Activated T-helper 9 cell treated with anti-CD3 and anti-CD28 coated beads, Interleukin-2, amount 50 U/mL, for 16 hours (primary cell): Measurements from ENCODE around the gene PDZD8.
"Not testable (repeated sequence)": the region's sequence is repeated elsewhere in the genome, so short reads cannot be mapped to it uniquely, and the experiment has no call there.

Experiments
- DNase-seq: peaks from one replicate; pipeline ENCODE4 v3.0.0-alpha.2; 2020; ENCODE audit warnings: low read depth

The PDZD8 gene

DNA sequence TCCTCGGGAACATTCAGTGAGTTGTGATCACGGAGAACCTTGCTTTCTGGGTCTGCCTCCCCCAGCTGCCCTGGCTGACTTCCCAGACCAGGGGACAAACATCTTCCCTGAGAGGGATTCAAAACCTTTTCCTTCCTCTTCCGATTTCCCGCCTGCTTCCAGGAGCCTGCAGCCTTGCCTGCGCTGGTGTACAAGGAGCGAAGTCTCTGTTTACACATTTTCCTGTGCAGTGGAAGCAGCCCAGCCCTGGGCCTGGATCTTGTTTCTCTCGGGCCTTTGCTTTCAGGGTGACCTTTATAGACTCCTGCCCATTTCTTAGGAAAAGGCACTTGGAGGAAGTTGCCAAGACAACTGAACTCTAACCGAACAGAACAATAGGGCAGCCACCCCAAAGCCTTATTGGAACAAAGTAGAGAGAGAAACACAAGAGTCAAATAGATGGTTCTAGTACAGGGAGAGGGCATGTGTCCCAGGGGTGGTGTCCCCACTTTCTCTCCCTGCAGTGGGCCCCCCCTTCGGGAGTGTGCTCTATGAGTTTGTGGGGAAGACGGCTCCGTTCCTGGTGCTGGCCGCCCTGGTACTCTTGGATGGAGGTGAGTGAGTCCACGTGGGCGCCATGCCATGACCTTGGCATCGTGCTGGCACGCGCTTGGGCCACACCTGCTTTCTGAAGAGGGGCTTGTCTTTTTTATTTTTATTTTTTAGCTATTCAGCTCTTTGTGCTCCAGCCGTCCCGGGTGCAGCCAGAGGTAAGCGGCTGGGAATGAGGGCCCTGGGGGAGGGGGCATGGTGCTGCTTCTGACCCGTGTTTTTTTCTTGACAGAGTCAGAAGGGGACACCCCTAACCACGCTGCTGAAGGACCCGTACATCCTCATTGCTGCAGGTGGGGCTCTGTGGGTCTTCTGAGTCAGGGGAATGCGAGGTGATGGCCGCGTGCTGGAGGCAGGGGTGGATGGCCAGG lies 120.2 kb downstream of the PDZD8 start:
- no peak for DNase-seq

DNA sequence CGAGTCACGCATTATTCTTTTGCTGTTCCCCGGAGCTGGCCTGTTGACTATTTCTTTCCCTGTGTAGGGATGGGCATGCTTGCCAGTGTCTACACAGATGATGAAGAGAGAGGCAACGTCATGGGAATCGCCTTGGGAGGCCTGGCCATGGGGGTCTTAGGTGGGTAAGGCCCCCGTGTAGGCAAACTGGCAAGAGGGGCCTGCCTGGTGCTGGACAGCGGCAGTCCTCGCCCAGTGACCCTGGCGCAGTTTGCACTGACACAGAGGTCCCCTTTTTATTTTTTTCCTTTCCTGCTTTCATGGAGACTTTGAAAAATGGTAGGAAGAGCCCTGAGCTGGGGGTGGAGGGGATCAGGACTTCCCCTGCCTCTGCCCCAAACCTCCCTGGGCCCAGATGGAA lies 120.9 kb downstream of the PDZD8 start:
- no peak for DNase-seq

DNA sequence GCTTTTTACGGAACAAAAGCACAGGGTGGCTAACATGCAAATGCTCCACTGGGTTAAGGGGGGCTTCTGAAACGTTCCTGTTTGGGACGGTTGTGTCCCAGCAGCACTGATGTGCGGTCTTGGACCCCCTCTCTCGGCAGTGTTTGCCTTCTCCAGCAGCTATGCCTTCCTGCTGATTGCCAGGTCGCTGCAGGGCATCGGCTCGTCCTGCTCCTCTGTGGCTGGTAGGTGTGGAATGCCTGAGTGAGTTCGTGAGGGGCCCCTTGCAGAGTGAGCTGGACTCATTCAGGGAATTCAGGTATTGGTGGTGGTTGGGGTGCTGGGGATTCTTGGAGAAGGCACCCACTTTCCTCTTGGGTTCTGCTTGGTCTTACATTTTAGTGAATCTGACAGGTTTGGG lies 121.3 kb downstream of the PDZD8 start:
- no peak for DNase-seq

DNA sequence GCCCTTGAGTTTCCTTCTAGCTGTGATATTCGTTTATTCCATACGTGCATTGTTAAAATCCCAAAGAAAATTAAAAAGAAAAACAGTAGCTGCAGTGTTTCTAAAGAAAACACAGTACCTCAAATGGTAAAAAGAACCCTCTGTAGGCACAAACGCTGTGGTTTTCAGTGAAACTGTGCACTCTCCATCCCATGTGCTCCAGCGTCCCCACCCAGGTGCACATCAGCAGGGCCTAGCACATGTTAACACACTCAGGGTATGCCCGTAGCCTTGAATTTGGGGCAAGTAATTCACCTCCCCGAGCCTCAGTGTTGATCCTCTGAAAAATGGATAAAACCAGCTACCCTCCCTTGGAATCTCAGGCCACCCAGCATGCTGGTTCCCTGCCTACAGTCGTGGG lies 124.8 kb downstream of the PDZD8 start:
- DNase-seq: no peak

DNA sequence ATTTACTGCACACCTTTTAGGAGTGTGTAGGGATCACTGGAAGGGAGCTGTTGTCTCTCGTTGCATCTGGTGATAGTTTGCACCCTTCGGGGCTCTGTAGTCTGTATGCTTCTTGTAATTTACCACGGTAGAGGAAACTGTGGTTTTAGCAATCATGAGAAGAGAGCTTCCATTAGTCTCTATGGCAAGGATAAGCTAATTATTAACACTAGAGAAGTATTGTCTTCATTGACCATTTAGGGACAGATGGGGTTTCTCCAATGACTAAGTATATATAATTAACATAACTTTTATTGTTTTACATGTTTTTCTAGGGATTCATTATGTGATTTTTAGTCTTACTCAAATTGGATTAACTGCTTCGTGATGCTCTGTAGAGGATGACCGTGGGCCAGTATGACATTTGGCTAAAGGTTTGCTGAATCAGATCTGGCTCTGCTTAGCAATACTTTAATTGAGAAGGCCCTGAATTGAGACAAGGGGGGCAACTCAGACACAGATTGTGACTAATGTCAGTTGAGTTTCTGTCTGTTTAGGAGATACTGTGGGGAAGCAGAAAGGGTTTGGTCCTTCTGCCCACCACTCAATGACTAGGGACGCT lies 125.6 kb downstream of the PDZD8 start:
- no peak for DNase-seq

DNA sequence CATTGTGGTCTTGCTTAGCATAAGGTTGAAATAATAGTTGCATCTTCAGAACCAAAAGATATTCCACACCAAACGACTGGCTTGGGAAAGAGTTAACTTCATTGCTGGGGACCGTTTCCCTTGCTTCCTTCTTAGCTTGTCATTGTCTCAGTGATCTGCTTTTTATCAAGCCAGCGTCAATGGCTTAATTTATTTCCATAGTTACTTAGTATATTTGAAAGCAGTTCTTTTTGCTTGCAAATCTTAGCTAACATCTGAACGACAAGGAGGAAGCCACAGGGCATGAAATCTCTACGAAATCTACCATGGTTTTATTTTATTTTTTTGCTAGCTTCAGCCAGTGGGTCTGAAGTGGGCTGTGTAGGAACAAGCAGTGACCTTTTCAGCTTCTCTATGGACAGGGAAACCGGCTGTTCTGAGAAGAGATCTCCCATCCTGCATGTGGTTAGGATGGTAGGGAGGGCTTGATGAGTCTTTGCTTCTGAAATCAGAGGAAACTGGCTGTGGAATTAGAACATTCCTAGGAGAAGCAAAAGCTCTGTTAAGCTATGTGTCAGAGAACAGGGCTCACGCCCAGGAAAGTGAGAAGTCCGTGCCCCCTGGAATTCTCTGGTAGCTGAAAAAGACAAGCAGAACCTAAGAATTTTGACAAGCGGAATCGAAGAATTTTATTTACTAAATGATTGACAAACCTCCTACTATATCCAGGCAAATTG lies 126.3 kb downstream of the PDZD8 start:
- no peak for DNase-seq

DNA sequence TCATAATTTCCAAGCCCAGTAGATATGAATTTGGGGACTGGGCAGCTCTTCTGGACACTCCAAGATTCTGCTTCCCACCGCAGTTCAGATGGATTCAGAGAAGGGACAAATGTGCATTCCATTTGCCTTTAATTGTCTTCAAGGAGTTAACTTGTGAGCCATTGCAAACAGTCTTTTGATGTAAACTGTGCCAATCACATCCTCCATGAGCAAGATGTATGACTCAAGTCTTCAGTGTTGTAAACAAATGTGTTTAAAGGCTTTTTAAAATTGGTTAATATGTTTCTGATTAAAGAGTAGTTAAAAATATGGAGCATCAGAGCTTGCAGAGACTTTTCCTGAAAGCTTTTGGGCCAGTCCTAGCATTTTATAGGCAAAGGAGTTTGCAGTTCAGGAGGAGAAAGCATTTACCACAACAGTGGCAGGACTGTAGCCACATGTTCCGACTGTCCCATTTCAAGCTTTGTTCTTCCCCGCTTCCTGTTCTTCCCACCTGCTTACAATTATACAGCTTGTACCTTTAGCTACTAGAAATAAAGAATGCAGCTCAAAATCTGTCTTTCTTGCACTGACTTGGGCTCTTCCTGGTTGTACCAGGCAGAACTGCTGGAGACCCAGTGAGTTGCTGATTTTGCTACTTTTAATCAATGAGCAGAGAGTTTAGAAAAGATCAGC lies 128.1 kb downstream of the PDZD8 start:
- DNase-seq: no peak

DNA sequence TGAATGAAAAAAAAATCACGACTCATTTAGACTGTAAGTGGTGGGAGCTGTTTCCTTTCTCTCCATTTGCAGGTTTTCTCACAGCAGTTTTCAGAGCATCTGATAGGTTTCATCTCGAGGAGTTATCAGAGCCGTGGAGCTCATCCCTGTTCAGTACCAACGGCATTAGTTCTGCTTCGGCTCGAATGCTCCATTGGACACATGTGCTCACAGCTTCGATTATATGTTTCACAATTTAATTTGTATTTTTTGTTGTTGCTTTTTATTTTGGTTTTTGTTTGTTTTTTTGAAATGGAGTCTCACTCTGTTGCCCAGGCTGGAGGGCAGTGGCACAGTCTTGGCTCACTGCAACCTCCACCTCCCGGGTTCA lies 132.8 kb downstream of the PDZD8 start:
- no peak for DNase-seq

DNA sequence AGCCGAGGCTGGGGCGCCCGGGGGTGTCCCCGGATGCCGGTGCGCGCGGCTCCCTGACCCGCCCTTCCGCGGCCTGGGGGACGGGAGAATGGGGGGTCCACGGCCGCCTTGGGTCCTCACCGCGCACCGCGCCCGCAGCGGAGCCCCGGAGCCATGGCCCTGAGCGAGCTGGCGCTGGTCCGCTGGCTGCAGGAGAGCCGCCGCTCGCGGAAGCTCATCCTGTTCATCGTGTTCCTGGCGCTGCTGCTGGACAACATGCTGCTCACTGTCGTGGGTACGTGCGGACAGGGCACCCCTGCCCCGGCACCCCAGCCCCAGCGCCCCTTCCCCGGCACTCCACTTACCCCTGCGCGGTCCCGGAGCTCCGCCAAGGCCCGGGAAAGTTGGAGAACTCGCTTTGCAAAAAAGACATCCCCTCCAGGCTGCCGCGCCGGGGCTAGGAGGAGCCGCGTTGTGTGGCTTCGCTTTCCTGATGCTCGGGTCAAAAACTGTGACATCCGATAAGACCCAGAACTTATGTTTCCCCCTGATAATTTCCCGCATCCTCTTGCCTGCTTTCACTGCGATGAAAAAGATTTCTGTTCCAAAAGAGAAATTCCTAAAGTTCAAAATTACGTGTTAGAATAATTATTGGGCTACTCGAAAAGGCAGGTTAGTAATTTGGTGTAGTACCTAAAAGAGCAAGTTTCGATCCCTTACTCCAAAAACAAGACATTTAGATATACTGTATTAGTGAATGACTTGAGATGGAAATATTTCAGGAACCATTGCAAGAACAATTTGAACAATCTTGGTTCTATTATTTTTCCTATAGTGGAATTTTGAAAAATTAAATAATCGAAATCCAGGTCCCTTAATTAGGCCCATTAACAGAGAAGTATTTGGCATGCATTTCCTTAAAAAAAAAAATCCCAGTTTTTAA lies 133.4 kb downstream of the PDZD8 start:
- DNase-seq: no peak

DNA sequence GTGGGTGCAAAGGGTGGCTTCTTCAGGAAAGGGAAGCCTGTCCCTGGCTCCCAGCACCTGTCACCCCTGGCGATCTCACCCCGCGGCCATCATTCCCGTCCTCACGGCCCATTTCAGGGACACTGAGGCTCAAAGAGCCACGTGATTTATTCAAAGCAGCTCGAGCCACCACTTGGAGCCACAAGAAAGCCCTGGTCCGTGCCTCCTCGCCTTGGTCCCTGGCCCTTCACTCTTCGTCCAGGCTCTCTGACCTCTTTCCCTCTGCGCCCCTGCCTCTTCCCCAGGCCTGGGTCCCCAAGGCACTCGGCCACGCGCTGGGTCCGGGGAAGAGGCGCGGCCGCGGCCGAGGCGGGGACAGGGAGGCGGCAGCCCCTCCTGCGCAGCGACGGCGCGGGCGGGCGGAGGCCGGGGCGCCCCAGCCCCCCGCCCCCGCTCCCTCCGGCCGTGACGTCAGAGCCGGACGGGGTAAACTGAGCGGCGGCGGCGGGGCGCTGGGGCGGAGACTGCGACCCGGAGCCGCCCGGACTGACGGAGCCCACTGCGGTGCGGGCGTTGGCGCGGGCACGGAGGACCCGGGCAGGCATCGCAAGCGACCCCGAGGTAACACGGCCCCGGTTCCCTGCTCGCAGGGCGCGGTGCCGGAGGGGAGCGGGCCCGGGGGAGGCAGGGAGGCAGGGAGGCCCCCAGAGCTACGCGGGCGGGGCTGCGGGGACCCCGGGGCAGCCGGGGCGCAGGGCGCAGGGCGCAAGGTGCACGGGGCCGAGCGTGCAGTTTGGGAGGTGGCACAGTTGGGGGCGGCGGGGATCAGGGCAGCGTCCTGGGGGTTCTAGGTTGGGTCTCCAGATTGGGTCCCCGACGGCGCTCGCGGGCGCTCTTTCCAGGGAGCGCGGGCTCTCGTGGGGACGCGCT lies 134.4 kb downstream of the PDZD8 start, which contains the start of gene SLC18A2:
SLC18A2 (plus strand) TSS at position 494 of the 909 bp plus-strand sequence. CDS start 580 bp downstream, outside the sequence.
- no peak for DNase-seq

DNA sequence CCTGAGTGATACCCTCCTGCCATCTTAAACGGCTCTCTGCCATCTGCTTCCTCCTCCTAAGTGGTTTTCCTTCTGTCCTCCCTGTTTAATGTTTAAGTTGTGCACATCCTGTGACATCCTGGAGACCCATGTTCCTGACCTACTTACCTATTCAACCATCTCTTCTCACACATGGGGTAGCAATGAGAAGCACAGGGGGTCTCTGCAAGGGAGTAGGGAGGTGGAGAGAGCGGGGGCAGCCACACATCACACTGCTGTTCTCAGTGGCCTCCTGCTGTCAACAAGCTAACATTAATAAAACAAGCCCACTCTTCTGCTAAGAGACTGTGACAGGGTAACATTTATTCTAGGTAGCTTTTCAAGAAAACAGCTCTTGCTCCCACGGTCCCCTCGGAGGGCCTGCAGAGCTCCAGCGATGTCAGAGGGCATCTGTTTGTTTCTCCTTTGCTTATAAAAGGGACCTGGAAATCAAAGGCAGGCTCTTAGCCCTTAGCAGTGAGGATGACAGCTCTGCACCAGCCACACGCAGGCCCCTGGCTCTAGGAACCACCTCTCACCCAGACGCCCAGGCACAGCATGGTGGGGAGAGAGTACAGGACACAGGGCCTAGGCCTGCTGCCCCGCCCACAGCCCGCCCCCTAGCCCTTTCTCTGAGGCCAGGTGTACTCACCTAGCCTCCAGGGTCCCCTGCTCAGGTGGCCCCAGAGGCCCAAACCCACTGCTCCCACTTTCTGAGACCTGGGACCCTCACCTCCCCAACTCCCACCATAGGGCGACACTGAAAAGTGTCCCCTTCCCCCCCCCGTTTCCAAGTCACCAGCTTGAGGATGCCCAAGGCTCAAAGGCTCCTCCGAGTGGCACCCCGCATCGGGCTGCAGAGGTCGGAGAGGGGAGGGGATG lies 135.3 kb downstream of the PDZD8 start:
- no peak for DNase-seq

DNA sequence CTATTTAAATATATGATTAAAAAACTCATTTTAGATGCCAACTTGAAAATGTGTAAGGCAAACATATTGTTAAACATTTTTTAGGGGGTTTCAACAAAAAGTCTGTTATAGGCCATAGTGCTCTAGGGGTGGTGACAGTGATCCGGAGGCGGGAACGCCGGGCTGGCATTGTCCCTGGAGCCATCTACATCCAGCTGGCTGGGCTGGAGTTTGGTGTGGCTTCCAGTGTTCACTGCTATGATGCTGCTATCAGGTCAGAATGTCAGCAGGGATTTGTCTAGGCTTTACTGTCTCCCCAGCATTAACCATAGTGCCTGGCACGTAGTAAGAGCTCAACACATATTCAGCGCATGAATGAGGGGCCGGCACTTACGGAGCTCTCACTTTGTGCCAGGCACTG lies 136.2 kb downstream of the PDZD8 start:
- DNase-seq: no peak

DNA sequence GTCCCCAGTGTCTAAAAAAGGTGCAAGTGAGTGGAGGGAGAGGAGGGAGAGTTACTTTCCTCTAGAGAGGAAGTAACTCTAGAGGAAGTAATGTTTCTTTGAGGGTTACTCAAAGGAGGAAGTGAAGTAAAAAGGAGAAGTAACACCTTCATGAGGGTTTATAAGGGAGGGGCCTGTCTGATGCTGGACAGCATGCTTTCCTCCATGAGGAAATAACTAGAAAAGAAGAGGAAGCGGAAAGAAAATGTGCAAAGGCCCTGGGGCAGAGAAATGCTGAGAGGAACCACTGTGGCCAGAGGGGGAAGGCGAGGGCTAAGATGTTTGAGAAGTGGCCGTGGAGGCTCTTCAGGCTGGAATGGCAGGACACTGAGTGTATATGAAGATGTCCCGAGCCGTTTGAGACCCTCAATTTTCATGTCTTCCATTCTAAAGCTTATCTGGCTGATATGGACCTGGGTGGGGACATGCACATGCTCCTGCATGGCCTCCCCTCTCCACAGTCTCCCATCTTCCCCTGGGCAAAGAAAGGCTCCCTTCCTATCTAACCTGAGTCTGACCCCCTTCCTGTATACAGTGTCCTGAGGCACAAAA lies 137.7 kb downstream of the PDZD8 start:
- no peak for DNase-seq

DNA sequence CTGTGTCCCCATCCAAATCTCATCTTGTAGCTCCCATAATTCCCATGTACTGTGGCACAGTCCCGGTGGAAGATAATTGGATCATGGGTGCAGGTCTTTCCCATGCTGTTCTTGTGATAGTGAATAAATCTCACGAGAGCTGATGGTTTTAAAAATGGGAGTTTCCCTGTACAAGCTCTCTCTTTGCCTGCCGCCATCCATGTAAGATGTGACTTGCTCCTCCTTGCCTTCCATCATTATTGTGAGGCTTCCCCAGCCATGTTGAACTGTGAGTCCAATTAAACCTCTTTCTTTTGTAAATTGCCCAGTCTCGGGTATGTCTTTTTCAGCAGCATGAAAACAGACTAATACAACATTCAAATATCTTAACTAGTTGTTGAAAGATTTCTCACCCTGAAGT lies 145.1 kb downstream of the PDZD8 start:
- not testable (repeated sequence) for DNase-seq

DNA sequence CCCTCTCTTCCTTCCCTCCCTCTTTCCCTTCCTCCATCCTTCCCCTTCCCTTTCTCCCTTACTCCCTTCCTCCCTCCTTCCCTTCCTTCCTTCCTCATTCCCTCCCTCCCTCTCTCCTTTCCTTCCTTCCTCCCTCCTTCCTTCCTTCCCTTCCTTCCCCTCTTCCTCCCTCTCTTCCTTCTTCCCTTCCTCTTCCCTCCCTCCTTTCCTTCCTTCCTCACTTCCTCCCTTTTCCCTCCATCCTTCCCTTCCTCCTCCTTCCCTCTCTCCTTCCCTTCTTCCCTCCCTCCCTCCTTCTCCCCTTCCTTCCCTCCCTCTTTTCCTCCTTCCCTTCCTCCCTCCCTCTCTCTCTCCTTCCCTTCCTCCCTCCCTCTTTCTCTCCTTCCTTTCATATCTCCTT lies 147.0 kb downstream of the PDZD8 start:
- DNase-seq: no peak
